Measurements from ENCODE around the gene GLI2. TPM values are rescaled to one million over a fixed set of nuclear protein-coding genes. Genes with fewer than 3 reads are reported as not detected.

Gene GLI2
- total and polyA plus RNA-seq, 2 of the 4 experiments (the other 2 are of a cell fraction): 3.8 to 26.0 TPM

DNA sequence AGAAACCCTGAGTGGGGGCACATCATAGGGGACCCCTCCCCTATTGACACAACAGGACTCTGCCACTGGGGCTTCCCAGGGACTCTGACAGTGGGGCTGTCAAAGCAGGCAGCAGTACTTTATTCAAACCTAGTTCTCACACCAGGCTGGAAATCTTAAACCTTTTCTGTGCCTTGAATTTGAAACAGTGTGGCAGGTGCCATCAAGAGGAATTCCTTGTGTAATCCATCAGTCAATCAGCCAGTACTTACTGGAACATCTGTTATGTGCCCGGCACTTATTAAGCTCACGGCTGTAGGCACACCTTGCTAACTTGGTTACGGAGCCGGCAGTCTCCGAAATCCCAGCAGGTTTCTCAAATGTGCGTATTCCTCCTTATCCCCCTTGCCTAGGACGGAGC, 12.0 kb downstream of the GLI2 start:
- no peak overlapping the region for H2BK5ac ChIP-seq (ENCODE audit: low read depth, low read length, poor library complexity, severe bottlenecking)
- H4K5ac ChIP-seq (ENCODE audit: low read depth, low read length): no peak overlapping the region
- peaks cover 50% of the 10 kb centered on the region for H3K9me1 ChIP-seq (ENCODE audit: insufficient read depth, low read length)
- no TSS peak for BruUV-seq (replicated peaks)
- no peak overlapping the region for H2AK9ac ChIP-seq (replicated peaks; ENCODE audit: low read depth, low read length, poor library complexity)
- H2BK15ac ChIP-seq (ENCODE audit: low read depth, low read length): no peak overlapping the region
- in situ Hi-C loops (cut with MboI; ENCODE audit: low sequenced_read_pairs): no loop called here
- H3K23ac ChIP-seq (ENCODE audit: low read depth, low read length): no peak overlapping the region
- no peak overlapping the region for H3K4me3 ChIP-seq (ENCODE audit: insufficient read depth, low read depth, low read length)
- intact Hi-C loops (cut with micrococcal nuclease): no loop called here
- DNase-seq (no peak), ATAC-seq (ENCODE audit: low read depth) (no peak)
- H3K36me3 ChIP-seq (ENCODE audit: control insufficient read depth, insufficient read depth, low read length): no peaks in the 10 kb centered on the region
- ChIA-PET POLR2A (ENCODE audit: unreplicated experiment) (no interaction called here), CTCF (no interaction called here)
- H3K4ac ChIP-seq (ENCODE audit: low read depth, low read length): no peak overlapping the region
- H3K4me1 ChIP-seq (ENCODE audit: control insufficient read depth, insufficient read depth, low read length): peaks cover 35% of the 10 kb centered on the region
- dilution Hi-C loops (cut with HindIII; ENCODE audit: low sequenced_read_pairs, unreplicated experiment): no loop called here
- no peak overlapping the region for H3K18ac ChIP-seq (ENCODE audit: low read depth, low read length)
- H3K9me3 ChIP-seq (ENCODE audit: control insufficient read depth, insufficient read depth, low read length): no peaks in the 10 kb centered on the region
- H2AK5ac ChIP-seq (ENCODE audit: low read depth, low read length): peak overlapping the region; percentile 17; the same call in 1 of the 2 replicates
- H3K4me2 ChIP-seq (ENCODE audit: low read depth, low read length): no peak overlapping the region
- H3K27ac ChIP-seq (ENCODE audit: insufficient read depth, low read length): no peak overlapping the region
- TF ChIP-seq MAFK (IDR thresholded peaks at IDR 0.05; ENCODE audit: low read depth, low read length): no peak
- TF ChIP-seq SMC3 (IDR thresholded peaks at IDR 0.05; ENCODE audit: low read depth, low read length): no peak
- TF ChIP-seq RCOR1 (IDR thresholded peaks at IDR 0.05; ENCODE audit: insufficient replicate concordance, low read length): no peak
- TF ChIP-seq, protein P1, sequence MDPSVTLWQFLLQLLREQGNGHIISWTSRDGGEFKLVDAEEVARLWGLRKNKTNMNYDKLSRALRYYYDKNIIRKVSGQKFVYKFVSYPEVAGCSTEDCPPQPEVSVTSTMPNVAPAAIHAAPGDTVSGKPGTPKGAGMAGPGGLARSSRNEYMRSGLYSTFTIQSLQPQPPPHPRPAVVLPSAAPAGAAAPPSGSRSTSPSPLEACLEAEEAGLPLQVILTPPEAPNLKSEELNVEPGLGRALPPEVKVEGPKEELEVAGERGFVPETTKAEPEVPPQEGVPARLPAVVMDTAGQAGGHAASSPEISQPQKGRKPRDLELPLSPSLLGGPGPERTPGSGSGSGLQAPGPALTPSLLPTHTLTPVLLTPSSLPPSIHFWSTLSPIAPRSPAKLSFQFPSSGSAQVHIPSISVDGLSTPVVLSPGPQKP (IDR thresholded peaks at IDR 0.05; ENCODE audit: borderline replicate concordance, low read depth, low read length): no peak
- TF ChIP-seq BHLHE40 (IDR thresholded peaks at IDR 0.05; ENCODE audit: low read depth, low read length): no peak
- TF ChIP-seq, protein P2, sequence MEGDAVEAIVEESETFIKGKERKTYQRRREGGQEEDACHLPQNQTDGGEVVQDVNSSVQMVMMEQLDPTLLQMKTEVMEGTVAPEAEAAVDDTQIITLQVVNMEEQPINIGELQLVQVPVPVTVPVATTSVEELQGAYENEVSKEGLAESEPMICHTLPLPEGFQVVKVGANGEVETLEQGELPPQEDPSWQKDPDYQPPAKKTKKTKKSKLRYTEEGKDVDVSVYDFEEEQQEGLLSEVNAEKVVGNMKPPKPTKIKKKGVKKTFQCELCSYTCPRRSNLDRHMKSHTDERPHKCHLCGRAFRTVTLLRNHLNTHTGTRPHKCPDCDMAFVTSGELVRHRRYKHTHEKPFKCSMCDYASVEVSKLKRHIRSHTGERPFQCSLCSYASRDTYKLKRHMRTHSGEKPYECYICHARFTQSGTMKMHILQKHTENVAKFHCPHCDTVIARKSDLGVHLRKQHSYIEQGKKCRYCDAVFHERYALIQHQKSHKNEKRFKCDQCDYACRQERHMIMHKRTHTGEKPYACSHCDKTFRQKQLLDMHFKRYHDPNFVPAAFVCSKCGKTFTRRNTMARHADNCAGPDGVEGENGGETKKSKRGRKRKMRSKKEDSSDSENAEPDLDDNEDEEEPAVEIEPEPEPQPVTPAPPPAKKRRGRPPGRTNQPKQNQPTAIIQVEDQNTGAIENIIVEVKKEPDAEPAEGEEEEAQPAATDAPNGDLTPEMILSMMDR (conservative IDR thresholded peaks at IDR 0.05; ENCODE audit: low read depth, low read length): no peak
- TF ChIP-seq CEBPB (IDR thresholded peaks at IDR 0.05; ENCODE audit: low read depth, low read length): no peak
- TF ChIP-seq, protein P3, sequence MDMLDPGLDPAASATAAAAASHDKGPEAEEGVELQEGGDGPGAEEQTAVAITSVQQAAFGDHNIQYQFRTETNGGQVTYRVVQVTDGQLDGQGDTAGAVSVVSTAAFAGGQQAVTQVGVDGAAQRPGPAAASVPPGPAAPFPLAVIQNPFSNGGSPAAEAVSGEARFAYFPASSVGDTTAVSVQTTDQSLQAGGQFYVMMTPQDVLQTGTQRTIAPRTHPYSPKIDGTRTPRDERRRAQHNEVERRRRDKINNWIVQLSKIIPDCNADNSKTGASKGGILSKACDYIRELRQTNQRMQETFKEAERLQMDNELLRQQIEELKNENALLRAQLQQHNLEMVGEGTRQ (IDR thresholded peaks at IDR 0.05; ENCODE audit: low read depth, low read length): no peak
- TF ChIP-seq CHD1 (IDR thresholded peaks at IDR 0.05; ENCODE audit: low read depth, low read length): no peak
- TF ChIP-seq MXI1 (IDR thresholded peaks at IDR 0.05; ENCODE audit: borderline replicate concordance, low read depth, low read length): no peak
- no peak overlapping the region for H3K56ac ChIP-seq (ENCODE audit: extremely low read depth, insufficient read depth, low read length)
- 100% methylated on average over 1 of the region's 7 CpGs; no CpG with 5 or more reads in 1 of the 2 experiments for WGBS, 2 experiments (ENCODE audit: extremely low coverage in 2 of 2, insufficient read length in 1 of 2)
- no peaks in the 10 kb centered on the region for H3K27me3 ChIP-seq (ENCODE audit: control insufficient read depth, insufficient read depth, low read length)
- H4K20me1 ChIP-seq (ENCODE audit: insufficient read depth, low read length): peaks cover 89% of the 10 kb centered on the region
- no peak overlapping the region for H2BK20ac ChIP-seq (ENCODE audit: low read depth, low read length)
- no peak overlapping the region; a peak in 1 of 4 replicates for H4K8ac ChIP-seq (ENCODE audit: low read depth in 2 of 2, low read length in 2 of 2)
- no peak overlapping the region for H2BK120ac ChIP-seq (ENCODE audit: low read depth, low read length)
- no peak overlapping the region for H3K9ac ChIP-seq (ENCODE audit: low read depth, low read length)
- no peak overlapping the region for H3K14ac ChIP-seq (replicated peaks; ENCODE audit: low read depth, low read length)
- H4K91ac ChIP-seq (ENCODE audit: insufficient read depth, low read depth, low read length): no peak overlapping the region
- H2AFZ ChIP-seq (replicated peaks; ENCODE audit: low read length, poor library complexity): no peak overlapping the region
- peaks cover 3 to 89% of the 10 kb centered on the region in 2 experiments; a peak in 2 of 4 replicates for H3K79me1 ChIP-seq (ENCODE audit: low read depth in 1 of 2, low read length in 2 of 2)

Data from IMR-90 (cell line).